Right lobe of liver (tissue), 4 donors: ENCODE data around the gene PKD1.

ENCODE experiments used
- CTCF ChIP-seq, 4 donors: fragments of 200-600 bp in 3 of 4; fragments of 450-650 bp in 1 of 4; IDR thresholded peaks; one replicate each; pipeline versions ENCODE4 v1.5.1 to v1.8.0; 2016 to 2022; ENCODE audit warnings: antibody characterized with exemption in 4 of 4, mild to moderate bottlenecking in 2 of 4
- POLR2A ChIP-seq: fragments of 450-650 bp; IDR thresholded peaks from one replicate; pipeline ENCODE4 v1.6.1; 2017; ENCODE audit warnings: antibody characterized with exemption, mild to moderate bottlenecking
- donor health status: DM: no; HTN: no; CAD: no.
- donor health status: DM: no; HTN: no; CAD: no.
- donor health status: DM: no; HTN: yes; CAD: no.

DNA sequence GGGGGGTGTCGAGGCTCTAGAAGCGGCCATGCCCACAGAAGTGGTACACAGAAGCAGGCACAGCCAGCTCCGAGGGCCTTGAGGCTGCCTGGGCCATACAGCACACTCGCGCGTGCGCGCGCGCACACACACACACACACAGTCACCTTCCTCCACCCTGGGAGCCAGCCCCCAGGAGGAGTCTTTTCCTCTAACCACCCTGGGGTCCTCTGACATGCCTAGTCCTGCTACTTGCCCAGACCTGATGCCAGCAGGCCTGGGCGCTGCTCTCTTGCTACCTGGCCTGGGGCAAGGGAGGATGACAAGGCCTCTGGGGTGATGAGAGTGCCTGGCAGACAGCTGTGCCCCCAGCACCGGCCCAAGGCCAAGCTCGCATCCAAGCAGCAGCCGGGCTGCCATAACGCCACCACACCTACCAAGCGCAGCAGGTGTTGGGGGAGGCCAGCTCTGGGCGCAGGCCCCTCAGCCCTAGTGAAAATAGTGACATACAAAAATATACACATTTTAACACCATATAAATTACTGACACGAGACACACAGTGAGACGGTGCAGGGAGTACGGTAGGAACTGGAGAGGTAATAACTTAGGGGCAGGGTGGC, 46.8 kb downstream of the PKD1 start:
- TF ChIP-seq CTCF (IDR thresholded peaks at IDR 0.05) (no peak), POLR2A (no peak)
